ENCODE data around the gene VSIG10L. TPM values are rescaled to one million over a fixed set of nuclear protein-coding genes. Genes with fewer than 3 reads are reported as not detected.

Gene VSIG10L
- total RNA-seq, 1 experiment from 2014 or later: 4.6 TPM

DNA sequence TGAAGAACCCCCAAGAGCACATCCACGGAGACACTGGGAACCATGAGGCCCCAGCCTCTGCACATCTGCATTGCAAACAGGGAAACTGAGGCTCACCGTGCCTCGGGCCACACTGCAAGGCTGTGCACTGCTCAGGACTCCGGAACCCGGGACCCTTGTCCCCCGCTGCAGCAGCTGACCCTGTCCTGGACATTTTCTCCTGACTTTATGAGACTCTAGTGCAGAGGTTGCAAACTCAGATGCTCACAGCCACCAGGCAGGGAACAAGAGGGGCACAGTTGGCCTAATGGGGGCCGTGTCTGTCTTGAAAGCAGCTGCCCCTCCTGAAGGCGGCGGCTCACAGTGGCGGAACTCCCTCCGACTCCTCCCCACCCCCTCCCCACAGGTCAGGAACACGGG is 47.0 kb downstream of the VSIG10L start:
- ChIA-PET POLR2A (no interaction called here), RAD21 (ENCODE audit: low non-redundant PET in 1 of 2, low total read pairs in 2 of 2, uncharacterized antibody in 2 of 2, unreplicated experiment in 2 of 2) (no interaction called here), CTCF (no interaction called here)
- no peak overlapping the region for H3K4me3 ChIP-seq (replicated peaks in 1 of 2; ENCODE audit: low read depth in 1 of 2, low read length in 2 of 2)
- H2AFZ ChIP-seq (ENCODE audit: low read depth, low read length, poor library complexity, severe bottlenecking): no peak overlapping the region
- intact Hi-C loops (cut with micrococcal nuclease): no loop called here
- ATAC-seq (no peak), DNase-seq (ENCODE audit: low read depth, low spot score) (no peak)
- no peak overlapping the region for H3K4me2 ChIP-seq (ENCODE audit: low read length)
- TF ChIP-seq, protein P1, sequence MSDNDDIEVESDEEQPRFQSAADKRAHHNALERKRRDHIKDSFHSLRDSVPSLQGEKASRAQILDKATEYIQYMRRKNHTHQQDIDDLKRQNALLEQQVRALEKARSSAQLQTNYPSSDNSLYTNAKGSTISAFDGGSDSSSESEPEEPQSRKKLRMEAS (IDR thresholded peaks at IDR 0.05): no peak
- TF ChIP-seq, protein P2, sequence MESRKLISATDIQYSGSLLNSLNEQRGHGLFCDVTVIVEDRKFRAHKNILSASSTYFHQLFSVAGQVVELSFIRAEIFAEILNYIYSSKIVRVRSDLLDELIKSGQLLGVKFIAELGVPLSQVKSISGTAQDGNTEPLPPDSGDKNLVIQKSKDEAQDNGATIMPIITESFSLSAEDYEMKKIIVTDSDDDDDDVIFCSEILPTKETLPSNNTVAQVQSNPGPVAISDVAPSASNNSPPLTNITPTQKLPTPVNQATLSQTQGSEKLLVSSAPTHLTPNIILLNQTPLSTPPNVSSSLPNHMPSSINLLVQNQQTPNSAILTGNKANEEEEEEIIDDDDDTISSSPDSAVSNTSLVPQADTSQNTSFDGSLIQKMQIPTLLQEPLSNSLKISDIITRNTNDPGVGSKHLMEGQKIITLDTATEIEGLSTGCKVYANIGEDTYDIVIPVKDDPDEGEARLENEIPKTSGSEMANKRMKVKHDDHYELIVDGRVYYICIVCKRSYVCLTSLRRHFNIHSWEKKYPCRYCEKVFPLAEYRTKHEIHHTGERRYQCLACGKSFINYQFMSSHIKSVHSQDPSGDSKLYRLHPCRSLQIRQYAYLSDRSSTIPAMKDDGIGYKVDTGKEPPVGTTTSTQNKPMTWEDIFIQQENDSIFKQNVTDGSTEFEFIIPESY (IDR thresholded peaks at IDR 0.05; ENCODE audit: extremely low read depth, insufficient replicate concordance, low read length): no peak
- TF ChIP-seq EZH2phosphoT487 (IDR thresholded peaks at IDR 0.05; ENCODE audit: borderline replicate concordance) (no peak), FOSL1 (IDR thresholded peaks at IDR 0.05; ENCODE audit: low read depth) (no peak), JUND (IDR thresholded peaks at IDR 0.05) (no peak), EGR1 (IDR thresholded peaks at IDR 0.05; ENCODE audit: low read depth) (no peak), SP1 (IDR thresholded peaks at IDR 0.05; ENCODE audit: low read depth) (no peak), YY1 (IDR thresholded peaks at IDR 0.05; ENCODE audit: extremely low read depth, insufficient replicate concordance, low read depth, low read length) (no peak), SIN3A (IDR thresholded peaks at IDR 0.05; ENCODE audit: low read depth) (no peak), SRF (IDR thresholded peaks at IDR 0.05; ENCODE audit: low read depth) (no peak), TCF7L2 (IDR thresholded peaks at IDR 0.05; ENCODE audit: borderline replicate concordance, extremely low read depth, insufficient read depth, insufficient read length) (no peak), CEBPB (IDR thresholded peaks at IDR 0.05; ENCODE audit: low read depth) (no peak), EZH2 (IDR thresholded peaks at IDR 0.05) (no peak), RAD21 (IDR thresholded peaks at IDR 0.05; ENCODE audit: low read depth) (no peak), CBX3 (IDR thresholded peaks at IDR 0.05; ENCODE audit: low read depth) (no peak), ELF1 (IDR thresholded peaks at IDR 0.05; ENCODE audit: borderline replicate concordance, low read depth) (no peak), POLR2AphosphoS5 (IDR thresholded peaks at IDR 0.05; ENCODE audit: low read depth, low read length) (no peak)
- TF ChIP-seq, protein P3, sequence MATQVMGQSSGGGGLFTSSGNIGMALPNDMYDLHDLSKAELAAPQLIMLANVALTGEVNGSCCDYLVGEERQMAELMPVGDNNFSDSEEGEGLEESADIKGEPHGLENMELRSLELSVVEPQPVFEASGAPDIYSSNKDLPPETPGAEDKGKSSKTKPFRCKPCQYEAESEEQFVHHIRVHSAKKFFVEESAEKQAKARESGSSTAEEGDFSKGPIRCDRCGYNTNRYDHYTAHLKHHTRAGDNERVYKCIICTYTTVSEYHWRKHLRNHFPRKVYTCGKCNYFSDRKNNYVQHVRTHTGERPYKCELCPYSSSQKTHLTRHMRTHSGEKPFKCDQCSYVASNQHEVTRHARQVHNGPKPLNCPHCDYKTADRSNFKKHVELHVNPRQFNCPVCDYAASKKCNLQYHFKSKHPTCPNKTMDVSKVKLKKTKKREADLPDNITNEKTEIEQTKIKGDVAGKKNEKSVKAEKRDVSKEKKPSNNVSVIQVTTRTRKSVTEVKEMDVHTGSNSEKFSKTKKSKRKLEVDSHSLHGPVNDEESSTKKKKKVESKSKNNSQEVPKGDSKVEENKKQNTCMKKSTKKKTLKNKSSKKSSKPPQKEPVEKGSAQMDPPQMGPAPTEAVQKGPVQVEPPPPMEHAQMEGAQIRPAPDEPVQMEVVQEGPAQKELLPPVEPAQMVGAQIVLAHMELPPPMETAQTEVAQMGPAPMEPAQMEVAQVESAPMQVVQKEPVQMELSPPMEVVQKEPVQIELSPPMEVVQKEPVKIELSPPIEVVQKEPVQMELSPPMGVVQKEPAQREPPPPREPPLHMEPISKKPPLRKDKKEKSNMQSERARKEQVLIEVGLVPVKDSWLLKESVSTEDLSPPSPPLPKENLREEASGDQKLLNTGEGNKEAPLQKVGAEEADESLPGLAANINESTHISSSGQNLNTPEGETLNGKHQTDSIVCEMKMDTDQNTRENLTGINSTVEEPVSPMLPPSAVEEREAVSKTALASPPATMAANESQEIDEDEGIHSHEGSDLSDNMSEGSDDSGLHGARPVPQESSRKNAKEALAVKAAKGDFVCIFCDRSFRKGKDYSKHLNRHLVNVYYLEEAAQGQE (IDR thresholded peaks at IDR 0.05; ENCODE audit: low read depth): no peak
- TF ChIP-seq, protein P4, sequence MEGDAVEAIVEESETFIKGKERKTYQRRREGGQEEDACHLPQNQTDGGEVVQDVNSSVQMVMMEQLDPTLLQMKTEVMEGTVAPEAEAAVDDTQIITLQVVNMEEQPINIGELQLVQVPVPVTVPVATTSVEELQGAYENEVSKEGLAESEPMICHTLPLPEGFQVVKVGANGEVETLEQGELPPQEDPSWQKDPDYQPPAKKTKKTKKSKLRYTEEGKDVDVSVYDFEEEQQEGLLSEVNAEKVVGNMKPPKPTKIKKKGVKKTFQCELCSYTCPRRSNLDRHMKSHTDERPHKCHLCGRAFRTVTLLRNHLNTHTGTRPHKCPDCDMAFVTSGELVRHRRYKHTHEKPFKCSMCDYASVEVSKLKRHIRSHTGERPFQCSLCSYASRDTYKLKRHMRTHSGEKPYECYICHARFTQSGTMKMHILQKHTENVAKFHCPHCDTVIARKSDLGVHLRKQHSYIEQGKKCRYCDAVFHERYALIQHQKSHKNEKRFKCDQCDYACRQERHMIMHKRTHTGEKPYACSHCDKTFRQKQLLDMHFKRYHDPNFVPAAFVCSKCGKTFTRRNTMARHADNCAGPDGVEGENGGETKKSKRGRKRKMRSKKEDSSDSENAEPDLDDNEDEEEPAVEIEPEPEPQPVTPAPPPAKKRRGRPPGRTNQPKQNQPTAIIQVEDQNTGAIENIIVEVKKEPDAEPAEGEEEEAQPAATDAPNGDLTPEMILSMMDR (IDR thresholded peaks at IDR 0.05 in 2 of 3, conservative IDR thresholded peaks at IDR 0.05 in 1 of 3; ENCODE audit: borderline replicate concordance in 1 of 3, insufficient read depth in 1 of 3, low read depth in 2 of 3, low read length in 2 of 3): no peak
- H3K79me2 ChIP-seq (ENCODE audit: insufficient read depth, low read length): no peaks in the 10 kb centered on the region
- H3K9ac ChIP-seq (ENCODE audit: low read length): no peak overlapping the region
- BruUV-seq (replicated peaks): no TSS peak
- H3K36me3 ChIP-seq (ENCODE audit: control insufficient read depth in 1 of 2, insufficient read depth in 2 of 2, low read length in 2 of 2): no peaks in the 10 kb centered on the region
- H3K4me1 ChIP-seq (ENCODE audit: control insufficient read depth in 1 of 2, insufficient read depth in 2 of 2, low read length in 2 of 2): no peaks in the 10 kb centered on the region
- no peak overlapping the region for H3K27ac ChIP-seq (ENCODE audit: low read depth, low read length)
- no peaks in the 10 kb centered on the region for H3K9me3 ChIP-seq (ENCODE audit: control insufficient read depth in 1 of 2, insufficient read depth in 1 of 2, low read depth in 1 of 2, low read length in 2 of 2)
- no peaks in the 10 kb centered on the region for H3K27me3 ChIP-seq (ENCODE audit: insufficient read depth, low read length)
- H4K20me1 ChIP-seq (ENCODE audit: insufficient read depth): no peaks in the 10 kb centered on the region
- no peaks in the 10 kb centered on the region for H3K9me2 ChIP-seq (ENCODE audit: insufficient read depth)

Measured in HCT116 (cell line).